Activated CD8-positive, alpha-beta memory T cell treated with anti-CD3 and anti-CD28 coated beads, Interleukin-2, amount 50 U/mL, for 48 hours (primary cell): ENCODE results near the gene FOSL2.

ENCODE experiments used
- DNase-seq: peaks from one replicate; pipeline ENCODE4 v3.0.0-alpha.2; 2020

Gene FOSL2

GRCh38 chr2:28435241-28435640, 42.6 kb downstream of the FOSL2 start:
- DNase-seq = no peak

- DNase-seq = no peak
Measured at GRCh38 chr2:28435814-28436351, 43.2 kb downstream of the FOSL2 start.

- no peak for DNase-seq
Measured at GRCh38 chr2:28436525-28437051, 43.9 kb downstream of the FOSL2 start.

- no peak for DNase-seq
Measured at GRCh38 chr2:28437149-28437835, 44.6 kb downstream of the FOSL2 start.

GRCh38 chr2:28437918-28438317, 45.3 kb downstream of the FOSL2 start:
- no peak for DNase-seq

- no peak for DNase-seq
Measured at GRCh38 chr2:28438532-28439063, 45.9 kb downstream of the FOSL2 start.

GRCh38 chr2:28439127-28439526, 46.5 kb downstream of the FOSL2 start:
- DNase-seq = no peak

- no peak for DNase-seq
Measured at GRCh38 chr2:28439763-28440162, 47.1 kb downstream of the FOSL2 start.

GRCh38 chr2:28442328-28442727, 49.7 kb downstream of the FOSL2 start:
- no peak for DNase-seq

GRCh38 chr2:28444956-28445355, 52.3 kb downstream of the FOSL2 start:
- no peak for DNase-seq

GRCh38 chr2:28445448-28446258, 53.0 kb downstream of the FOSL2 start:
- peak; percentile 71 for DNase-seq

- DNase-seq = no peak
Measured at GRCh38 chr2:28446531-28446930, 53.9 kb downstream of the FOSL2 start.

- DNase-seq = no peak
Measured at GRCh38 chr2:28447086-28447485, 54.4 kb downstream of the FOSL2 start.

- DNase-seq = no peak
Measured at GRCh38 chr2:28447943-28448792, 55.5 kb downstream of the FOSL2 start.

GRCh38 chr2:28448793-28449100, 56.1 kb downstream of the FOSL2 start:
- DNase-seq = no peak

- no peak for DNase-seq
Measured at GRCh38 chr2:28449126-28449487, 56.4 kb downstream of the FOSL2 start.

GRCh38 chr2:28449488-28450395, 57.1 kb downstream of the FOSL2 start:
- peak; percentile 86 for DNase-seq

GRCh38 chr2:28450901-28451565, 58.4 kb downstream of the FOSL2 start:
- DNase-seq = no peak

- DNase-seq = no peak
Measured at GRCh38 chr2:28451793-28452533, 59.3 kb downstream of the FOSL2 start.

- DNase-seq = peak; percentile 98
Measured at GRCh38 chr2:28452534-28453081, 60.0 kb downstream of the FOSL2 start.
